ENCODE measurements around the gene VTI1A.

The VTI1A gene

GRCh38 chr10:112710528-112710927, 263.5 kb downstream of the VTI1A start:
- Histone ChIP-seq H3K9me3 (ENCODE audit: control insufficient read depth, low read length) (no peaks in the 10 kb centered on the region), H3K27me3 (replicated peaks; ENCODE audit: control insufficient read depth, insufficient read depth, low read length) (no peaks in the 10 kb centered on the region), H3K9ac (ENCODE audit: low read length) (no peak overlapping the region), H3K4me1 (ENCODE audit: control insufficient read depth, insufficient read depth, low read length) (peaks cover 10% of the 10 kb centered on the region), H3K4me3 (ENCODE audit: low read length) (no peak overlapping the region), H3K36me3 (ENCODE audit: control insufficient read depth, insufficient read depth, low read length, severe bottlenecking) (no peaks in the 10 kb centered on the region)
- DNase-seq (ENCODE audit: low read depth): no peak

- Histone ChIP-seq H3K9ac (ENCODE audit: low read length) (no peak overlapping the region), H3K4me1 (ENCODE audit: control insufficient read depth, insufficient read depth, low read length) (peaks cover 10% of the 10 kb centered on the region), H3K27me3 (replicated peaks; ENCODE audit: control insufficient read depth, insufficient read depth, low read length) (no peaks in the 10 kb centered on the region), H3K9me3 (ENCODE audit: control insufficient read depth, low read length) (no peaks in the 10 kb centered on the region), H3K4me3 (ENCODE audit: low read length) (no peak overlapping the region), H3K36me3 (ENCODE audit: control insufficient read depth, insufficient read depth, low read length, severe bottlenecking) (no peaks in the 10 kb centered on the region)
- DNase-seq (ENCODE audit: low read depth): no peak
Observed at GRCh38 chr10:112711366-112711765, 264.4 kb downstream of the VTI1A start.

GRCh38 chr10:112712536-112712935, 265.5 kb downstream of the VTI1A start:
- Histone ChIP-seq H3K9me3 (ENCODE audit: control insufficient read depth, low read length) (no peaks in the 10 kb centered on the region), H3K36me3 (ENCODE audit: control insufficient read depth, insufficient read depth, low read length, severe bottlenecking) (no peaks in the 10 kb centered on the region), H3K27me3 (replicated peaks; ENCODE audit: control insufficient read depth, insufficient read depth, low read length) (no peaks in the 10 kb centered on the region), H3K9ac (ENCODE audit: low read length) (no peak overlapping the region), H3K4me1 (ENCODE audit: control insufficient read depth, insufficient read depth, low read length) (peaks cover 19% of the 10 kb centered on the region), H3K4me3 (ENCODE audit: low read length) (no peak overlapping the region)
- DNase-seq (ENCODE audit: low read depth): no peak

- Histone ChIP-seq H3K4me1 (ENCODE audit: control insufficient read depth, insufficient read depth, low read length) (peaks cover 13% of the 10 kb centered on the region), H3K4me3 (ENCODE audit: low read length) (no peak overlapping the region), H3K27me3 (replicated peaks; ENCODE audit: control insufficient read depth, insufficient read depth, low read length) (no peaks in the 10 kb centered on the region), H3K9me3 (ENCODE audit: control insufficient read depth, low read length) (no peaks in the 10 kb centered on the region), H3K9ac (ENCODE audit: low read length) (no peak overlapping the region), H3K36me3 (ENCODE audit: control insufficient read depth, insufficient read depth, low read length, severe bottlenecking) (no peaks in the 10 kb centered on the region)
- DNase-seq (ENCODE audit: low read depth): peak; percentile 68
Observed at GRCh38 chr10:112713411-112713810, 266.4 kb downstream of the VTI1A start.

DNA sequence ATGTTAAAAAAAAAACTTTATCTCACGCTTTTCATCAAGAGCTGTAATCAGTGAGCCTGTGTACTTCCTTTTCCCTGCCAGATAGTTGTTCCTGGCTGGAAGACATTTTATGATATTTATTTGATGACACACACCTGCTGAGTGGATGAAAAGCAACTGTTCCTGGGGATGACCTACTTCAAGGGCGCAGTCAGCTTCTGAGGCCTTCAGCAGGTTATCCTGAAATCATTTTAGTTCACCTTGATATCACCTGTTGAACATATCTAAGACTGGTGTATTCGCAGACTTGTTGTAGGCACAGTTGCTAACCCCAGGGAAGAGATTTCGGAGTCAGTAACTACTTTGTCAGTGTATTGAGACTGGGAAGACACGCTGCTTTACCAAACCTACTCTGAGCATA, 268.6 kb downstream of the VTI1A start:
- no peak for DNase-seq (ENCODE audit: low read depth)
- Histone ChIP-seq H3K27me3 (replicated peaks; ENCODE audit: control insufficient read depth, insufficient read depth, low read length) (no peaks in the 10 kb centered on the region), H3K4me3 (ENCODE audit: low read length) (no peak overlapping the region)

DNA sequence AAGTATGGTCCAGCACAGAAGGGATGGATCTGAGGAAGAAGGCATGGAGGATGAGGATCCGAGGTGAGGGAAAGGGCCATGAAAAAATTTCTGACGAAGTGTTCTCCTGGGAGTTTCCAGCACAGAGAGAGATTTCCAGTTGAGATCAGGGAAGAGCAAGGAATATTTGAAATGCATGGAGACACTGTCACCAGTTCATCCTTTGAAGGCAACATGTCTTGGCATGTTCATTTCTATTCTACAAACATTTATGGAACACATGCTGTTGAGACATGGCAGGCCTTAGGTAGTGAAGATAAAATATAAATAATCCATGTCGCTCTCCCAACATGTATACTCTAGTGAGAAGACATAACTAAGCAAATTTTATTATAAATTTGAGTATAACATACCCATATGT, 269.1 kb downstream of the VTI1A start:
- Histone ChIP-seq H3K9ac (ENCODE audit: low read length) (no peak overlapping the region), H3K9me3 (ENCODE audit: control insufficient read depth, low read length) (no peaks in the 10 kb centered on the region), H3K4me3 (ENCODE audit: low read length) (no peak overlapping the region), H3K36me3 (ENCODE audit: control insufficient read depth, insufficient read depth, low read length, severe bottlenecking) (no peaks in the 10 kb centered on the region), H3K4me1 (ENCODE audit: control insufficient read depth, insufficient read depth, low read length) (peaks cover 9% of the 10 kb centered on the region), H3K27me3 (replicated peaks; ENCODE audit: control insufficient read depth, insufficient read depth, low read length) (no peaks in the 10 kb centered on the region)
- DNase-seq (ENCODE audit: low read depth): no peak

More for the DNA sequence above, 268.6 kb downstream of the VTI1A start:
- H3K4me1 ChIP-seq (ENCODE audit: control insufficient read depth, insufficient read depth, low read length): peaks cover 9% of the 10 kb centered on the region
- H3K9me3 ChIP-seq (ENCODE audit: control insufficient read depth, low read length): no peaks in the 10 kb centered on the region
- no peak overlapping the region for H3K9ac ChIP-seq (ENCODE audit: low read length)
- no peaks in the 10 kb centered on the region for H3K36me3 ChIP-seq (ENCODE audit: control insufficient read depth, insufficient read depth, low read length, severe bottlenecking)

DNA sequence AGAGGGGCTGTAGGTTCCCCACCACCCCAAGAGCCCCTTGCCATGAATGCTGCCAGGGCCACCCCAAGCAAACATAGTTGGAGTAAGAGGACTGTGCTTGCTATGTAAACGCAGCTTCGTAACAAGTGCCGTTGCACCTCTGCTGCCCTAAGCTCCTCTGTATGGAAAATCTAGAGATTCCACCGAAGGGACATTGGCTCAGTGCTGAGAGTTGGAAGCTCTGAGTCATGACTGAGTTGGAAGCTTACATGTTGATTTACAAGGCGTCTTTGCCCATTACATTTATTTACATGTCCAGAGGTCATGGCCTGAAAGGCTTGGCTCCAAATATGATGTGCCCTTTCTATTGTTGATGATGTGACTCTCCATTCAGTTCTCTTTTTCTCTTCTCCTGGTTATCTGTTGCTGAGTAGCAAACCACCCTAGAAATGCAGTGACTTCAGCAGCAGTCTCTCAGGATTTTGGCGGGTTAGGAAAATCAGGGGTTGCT, 270.0 kb downstream of the VTI1A start:
- Histone ChIP-seq H3K4me3 (ENCODE audit: low read length) (no peak overlapping the region), H3K9ac (ENCODE audit: low read length) (no peak overlapping the region), H3K4me1 (ENCODE audit: control insufficient read depth, insufficient read depth, low read length) (peaks cover 9% of the 10 kb centered on the region), H3K27me3 (replicated peaks; ENCODE audit: control insufficient read depth, insufficient read depth, low read length) (no peaks in the 10 kb centered on the region), H3K36me3 (ENCODE audit: control insufficient read depth, insufficient read depth, low read length, severe bottlenecking) (no peaks in the 10 kb centered on the region), H3K9me3 (ENCODE audit: control insufficient read depth, low read length) (no peaks in the 10 kb centered on the region)
- DNase-seq (ENCODE audit: low read depth): peak; percentile 50

DNA sequence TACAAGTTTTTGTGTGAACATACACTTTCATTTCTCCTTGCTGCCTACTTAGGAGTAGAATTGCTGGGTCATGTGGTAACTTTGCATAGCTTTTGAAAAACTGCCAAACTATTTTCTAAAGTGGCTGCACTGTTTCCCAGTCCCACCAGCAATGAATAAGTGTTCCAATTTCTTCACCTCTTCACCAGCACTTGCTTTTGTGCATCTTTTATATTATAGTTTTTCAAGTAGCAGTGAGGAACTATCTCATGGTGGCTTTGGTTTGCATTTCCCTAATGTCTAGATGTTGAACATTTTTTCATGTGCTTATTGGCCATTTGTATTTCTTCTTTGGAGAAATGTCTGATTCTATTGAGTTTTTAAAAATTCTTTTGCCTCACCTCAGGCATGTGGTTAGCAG, 273.2 kb downstream of the VTI1A start:
- Histone ChIP-seq H3K4me3 (ENCODE audit: low read length) (no peak overlapping the region), H3K9ac (ENCODE audit: low read length) (no peak overlapping the region), H3K27me3 (replicated peaks; ENCODE audit: control insufficient read depth, insufficient read depth, low read length) (no peaks in the 10 kb centered on the region), H3K4me1 (ENCODE audit: control insufficient read depth, insufficient read depth, low read length) (peaks cover 15% of the 10 kb centered on the region), H3K36me3 (ENCODE audit: control insufficient read depth, insufficient read depth, low read length, severe bottlenecking) (no peaks in the 10 kb centered on the region), H3K9me3 (ENCODE audit: control insufficient read depth, low read length) (no peaks in the 10 kb centered on the region)
- no peak for DNase-seq (ENCODE audit: low read depth)

GRCh38 chr10:112721080-112721698, 274.2 kb downstream of the VTI1A start:
- H3K4me3 ChIP-seq (ENCODE audit: low read length): no peak overlapping the region
- no peaks in the 10 kb centered on the region for H3K9me3 ChIP-seq (ENCODE audit: control insufficient read depth, low read length)
- no peak overlapping the region for H3K9ac ChIP-seq (ENCODE audit: low read length)
- no peak for DNase-seq (ENCODE audit: low read depth)
- H3K36me3 ChIP-seq (ENCODE audit: control insufficient read depth, insufficient read depth, low read length, severe bottlenecking): no peaks in the 10 kb centered on the region
- no peaks in the 10 kb centered on the region for H3K27me3 ChIP-seq (replicated peaks; ENCODE audit: control insufficient read depth, insufficient read depth, low read length)
- peaks cover 15% of the 10 kb centered on the region for H3K4me1 ChIP-seq (ENCODE audit: control insufficient read depth, insufficient read depth, low read length)

GRCh38 chr10:112722758-112723157, 275.7 kb downstream of the VTI1A start:
- H3K27me3 ChIP-seq (replicated peaks; ENCODE audit: control insufficient read depth, insufficient read depth, low read length): no peaks in the 10 kb centered on the region
- H3K9me3 ChIP-seq (ENCODE audit: control insufficient read depth, low read length): no peaks in the 10 kb centered on the region
- no peak overlapping the region for H3K9ac ChIP-seq (ENCODE audit: low read length)
- peaks cover 6% of the 10 kb centered on the region for H3K4me1 ChIP-seq (ENCODE audit: control insufficient read depth, insufficient read depth, low read length)
- no peak overlapping the region for H3K4me3 ChIP-seq (ENCODE audit: low read length)
- H3K36me3 ChIP-seq (ENCODE audit: control insufficient read depth, insufficient read depth, low read length, severe bottlenecking): no peaks in the 10 kb centered on the region
- DNase-seq (ENCODE audit: low read depth): no peak

GRCh38 chr10:112723876-112724275, 276.9 kb downstream of the VTI1A start:
- H3K9ac ChIP-seq (ENCODE audit: low read length): no peak overlapping the region
- DNase-seq (ENCODE audit: low read depth): no peak
- no peaks in the 10 kb centered on the region for H3K36me3 ChIP-seq (ENCODE audit: control insufficient read depth, insufficient read depth, low read length, severe bottlenecking)
- H3K27me3 ChIP-seq (replicated peaks; ENCODE audit: control insufficient read depth, insufficient read depth, low read length): no peaks in the 10 kb centered on the region
- H3K4me3 ChIP-seq (ENCODE audit: low read length): no peak overlapping the region
- H3K9me3 ChIP-seq (ENCODE audit: control insufficient read depth, low read length): no peaks in the 10 kb centered on the region
- H3K4me1 ChIP-seq (ENCODE audit: control insufficient read depth, insufficient read depth, low read length): peaks cover 6% of the 10 kb centered on the region

- Histone ChIP-seq H3K4me1 (ENCODE audit: control insufficient read depth, insufficient read depth, low read length) (peaks cover 6% of the 10 kb centered on the region), H3K9me3 (ENCODE audit: control insufficient read depth, low read length) (no peaks in the 10 kb centered on the region), H3K4me3 (ENCODE audit: low read length) (no peak overlapping the region), H3K27me3 (replicated peaks; ENCODE audit: control insufficient read depth, insufficient read depth, low read length) (no peaks in the 10 kb centered on the region), H3K36me3 (ENCODE audit: control insufficient read depth, insufficient read depth, low read length, severe bottlenecking) (no peaks in the 10 kb centered on the region), H3K9ac (ENCODE audit: low read length) (no peak overlapping the region)
- DNase-seq (ENCODE audit: low read depth): no peak
Observed at GRCh38 chr10:112724404-112724991, 277.5 kb downstream of the VTI1A start.

Measured in adipocyte (in vitro differentiated cells).